GM18951 (cell line): ENCODE results near the gene HTR2A.

ENCODE experiments used
- POLR2A ChIP-seq: IDR thresholded peaks from 4 replicates; pipeline ENCODE4 v1.6.1; 2011; ENCODE audit warnings: mild to moderate bottlenecking; ENCODE audit not compliant: insufficient read length, insufficient read depth; ENCODE audit errors: extremely low read depth
- in situ Hi-C: fragments of 300-500 bp; cut with MboI; formaldehyde crosslinking; loops from one replicate; pipeline ENCODE4 v1.12.0; 2022; ENCODE audit warnings: low sequenced_read_pairs, mixed read lengths, inconsistent platforms; ENCODE audit not compliant: unreplicated experiment

The HTR2A gene

GRCh38 chr13:46858776-46859175, 38.1 kb downstream of the HTR2A start:
- no peak for TF ChIP-seq POLR2A
- in situ Hi-C loops = no loop called here

- TF ChIP-seq POLR2A = no peak
- in situ Hi-C loops = no loop called here
Observed at GRCh38 chr13:46858163-46858562, 38.7 kb downstream of the HTR2A start.

- TF ChIP-seq POLR2A = no peak
- in situ Hi-C loops = no loop called here
Observed at GRCh38 chr13:46855664-46856063, 41.2 kb downstream of the HTR2A start.

- TF ChIP-seq POLR2A = no peak
Observed at GRCh38 chr13:46855166-46855565, 41.7 kb downstream of the HTR2A start.

GRCh38 chr13:46852168-46852567, 44.7 kb downstream of the HTR2A start:
- no peak for TF ChIP-seq POLR2A
- in situ Hi-C loops = no loop called here

More at GRCh38 chr13:46855166-46855565, 41.7 kb downstream of the HTR2A start:
- in situ Hi-C loops = no loop called here

GRCh38 chr13:46850214-46850613, 46.6 kb downstream of the HTR2A start:
- no peak for TF ChIP-seq POLR2A
- in situ Hi-C loops = no loop called here

- no peak for TF ChIP-seq POLR2A
- in situ Hi-C loops = loop anchor here (25.0 kb wide), 1 partner anchor 916 kb away; no protein-coding TSS in a partner anchor
Observed at GRCh38 chr13:46846726-46847125, 50.1 kb downstream of the HTR2A start.

- in situ Hi-C loops = loop anchor here (25.0 kb wide), 1 partner anchor 917 kb away; no protein-coding TSS in a partner anchor
- TF ChIP-seq POLR2A = no peak
Observed at GRCh38 chr13:46845146-46845545, 51.7 kb downstream of the HTR2A start.

- in situ Hi-C loops = loop anchor here (25.0 kb wide), 1 partner anchor 918 kb away; no protein-coding TSS in a partner anchor
Observed at GRCh38 chr13:46844431-46844830, 52.4 kb downstream of the HTR2A start.

GRCh38 chr13:46839399-46839798, 57.5 kb downstream of the HTR2A start:
- in situ Hi-C loops = loop anchor here (25.0 kb wide), 1 partner anchor 923 kb away; no protein-coding TSS in a partner anchor
- no peak for TF ChIP-seq POLR2A

More at GRCh38 chr13:46844431-46844830, 52.4 kb downstream of the HTR2A start:
- TF ChIP-seq POLR2A = no peak

- TF ChIP-seq POLR2A = no peak
- in situ Hi-C loops = loop anchor here (25.0 kb wide), 1 partner anchor 928 kb away; no protein-coding TSS in a partner anchor
Observed at GRCh38 chr13:46834657-46835056, 62.2 kb downstream of the HTR2A start.

GRCh38 chr13:46831588-46832194, 65.2 kb downstream of the HTR2A start:
- in situ Hi-C loops = loop anchor here (25.0 kb wide), 1 partner anchor 931 kb away; no protein-coding TSS in a partner anchor
- TF ChIP-seq POLR2A = no peak

- no peak for TF ChIP-seq POLR2A
- in situ Hi-C loops = loop anchor here (25.0 kb wide), 1 partner anchor 932 kb away; no protein-coding TSS in a partner anchor
Observed at GRCh38 chr13:46830405-46831005, 66.3 kb downstream of the HTR2A start.

GRCh38 chr13:46822551-46822950, 74.3 kb downstream of the HTR2A start:
- no peak for TF ChIP-seq POLR2A

More at GRCh38 chr13:46822551-46822950, 74.3 kb downstream of the HTR2A start:
- in situ Hi-C loops = no loop called here
